UCSD-AML1 (cell line): ENCODE results near the gene STMN1.

Experiments used
- DNase-seq: peaks from one replicate; lab custom pipeline; 2025; ENCODE audit not compliant: unreplicated experiment; lab: John Stamatoyannopoulos, UW

The STMN1 gene

DNA sequence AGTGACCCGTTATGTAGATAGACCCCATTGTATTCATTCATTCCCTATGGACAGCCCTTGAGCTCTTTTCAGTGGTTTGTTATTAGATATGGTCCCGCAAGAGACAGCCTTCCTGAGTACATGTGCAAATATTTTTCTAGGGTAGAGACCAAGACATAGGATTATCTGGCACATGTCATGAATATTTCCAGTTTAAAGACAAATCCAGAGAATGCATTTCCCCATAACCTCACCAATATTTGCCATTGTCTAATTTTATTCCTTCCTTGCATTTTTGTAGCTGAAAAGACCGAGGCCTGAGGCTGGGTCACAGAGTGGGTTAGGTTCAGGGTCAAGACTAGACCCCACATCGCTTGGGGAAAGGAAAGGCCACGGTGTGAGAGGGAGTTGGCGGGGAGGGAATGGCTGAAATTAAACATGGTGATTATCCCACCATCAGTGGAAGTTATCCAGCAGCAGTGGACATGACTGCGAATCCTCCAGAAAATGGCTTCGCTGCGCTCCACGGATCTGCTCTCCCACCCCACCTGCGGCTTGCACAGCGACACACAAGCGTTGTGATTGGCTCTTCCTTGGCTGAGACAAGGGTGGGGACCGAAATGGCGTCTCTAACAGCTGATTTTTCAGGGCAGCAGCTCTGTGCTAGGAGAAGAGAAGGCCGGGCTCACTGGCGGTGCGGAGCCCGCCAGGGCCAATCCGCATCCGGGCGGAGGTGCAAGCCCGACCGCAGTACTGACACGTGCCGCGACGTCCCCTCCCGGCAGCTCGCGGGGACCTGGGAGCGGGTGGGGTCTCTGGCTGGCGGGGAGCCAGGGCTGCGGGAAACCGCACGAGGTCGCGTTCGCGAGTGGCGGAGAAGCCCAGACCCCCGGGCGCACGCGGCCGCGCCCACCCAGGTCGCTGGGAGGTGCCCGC, 16.1 kb upstream of the STMN1 start:
- peak; percentile 50 for DNase-seq

DNA sequence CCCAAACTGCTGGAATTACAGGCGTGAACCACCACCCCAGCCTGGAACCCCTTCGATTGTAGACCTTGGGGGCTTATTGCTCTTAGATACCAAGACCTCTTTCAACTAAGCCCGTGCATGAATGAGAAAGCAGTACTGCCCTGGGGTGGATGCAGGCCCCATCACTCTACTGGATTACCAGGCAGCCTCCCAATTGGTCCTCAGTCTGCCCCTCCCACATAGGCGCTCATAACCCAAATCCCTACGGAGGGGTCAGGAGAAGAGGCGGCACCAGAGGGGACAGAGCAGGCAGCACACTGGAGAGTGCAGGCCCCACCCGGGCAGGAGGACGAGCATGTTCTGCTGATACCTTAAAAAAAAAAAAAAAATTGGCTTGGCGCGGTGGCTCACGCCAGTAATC, 12.4 kb upstream of the STMN1 start:
- no peak for DNase-seq

DNA sequence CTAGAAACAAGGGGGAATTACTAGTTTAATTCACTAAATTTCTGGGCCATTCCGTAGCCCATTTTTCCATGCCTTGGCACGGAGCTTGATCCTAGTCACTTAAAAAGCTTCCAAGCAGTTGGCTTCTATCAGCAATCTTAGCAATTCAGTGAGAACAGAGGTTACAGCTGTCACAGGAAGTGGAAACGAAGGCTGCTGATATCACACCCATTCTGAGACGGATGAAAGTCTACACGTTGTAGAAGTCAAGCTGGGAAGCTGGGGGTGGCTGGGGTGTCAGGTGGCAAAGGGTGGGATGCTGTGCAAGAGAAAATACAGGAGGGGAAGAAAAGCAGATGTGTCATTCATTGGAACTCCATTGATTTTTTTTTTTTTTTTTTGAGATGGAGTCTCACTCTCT, 11.8 kb upstream of the STMN1 start:
- DNase-seq = no peak

DNA sequence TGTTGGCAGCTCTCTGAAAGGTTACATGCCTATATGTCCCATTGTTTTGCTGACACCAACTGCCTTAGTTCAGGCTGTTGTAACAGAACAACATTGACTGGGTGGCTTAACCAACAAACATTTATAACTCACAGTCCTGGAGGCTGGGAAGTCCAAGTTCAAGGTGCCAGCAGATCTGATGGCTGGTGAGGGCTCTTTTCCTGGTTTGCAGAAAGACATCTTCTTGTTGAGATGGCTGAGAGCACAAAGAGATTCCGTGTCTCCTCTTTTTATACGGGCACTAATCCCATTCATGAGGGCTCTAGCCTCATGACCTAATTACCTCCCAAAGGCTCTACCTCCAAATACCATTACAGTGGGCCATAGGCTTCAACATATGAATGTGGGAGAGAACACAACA, 10.2 kb upstream of the STMN1 start:
- no peak for DNase-seq

DNA sequence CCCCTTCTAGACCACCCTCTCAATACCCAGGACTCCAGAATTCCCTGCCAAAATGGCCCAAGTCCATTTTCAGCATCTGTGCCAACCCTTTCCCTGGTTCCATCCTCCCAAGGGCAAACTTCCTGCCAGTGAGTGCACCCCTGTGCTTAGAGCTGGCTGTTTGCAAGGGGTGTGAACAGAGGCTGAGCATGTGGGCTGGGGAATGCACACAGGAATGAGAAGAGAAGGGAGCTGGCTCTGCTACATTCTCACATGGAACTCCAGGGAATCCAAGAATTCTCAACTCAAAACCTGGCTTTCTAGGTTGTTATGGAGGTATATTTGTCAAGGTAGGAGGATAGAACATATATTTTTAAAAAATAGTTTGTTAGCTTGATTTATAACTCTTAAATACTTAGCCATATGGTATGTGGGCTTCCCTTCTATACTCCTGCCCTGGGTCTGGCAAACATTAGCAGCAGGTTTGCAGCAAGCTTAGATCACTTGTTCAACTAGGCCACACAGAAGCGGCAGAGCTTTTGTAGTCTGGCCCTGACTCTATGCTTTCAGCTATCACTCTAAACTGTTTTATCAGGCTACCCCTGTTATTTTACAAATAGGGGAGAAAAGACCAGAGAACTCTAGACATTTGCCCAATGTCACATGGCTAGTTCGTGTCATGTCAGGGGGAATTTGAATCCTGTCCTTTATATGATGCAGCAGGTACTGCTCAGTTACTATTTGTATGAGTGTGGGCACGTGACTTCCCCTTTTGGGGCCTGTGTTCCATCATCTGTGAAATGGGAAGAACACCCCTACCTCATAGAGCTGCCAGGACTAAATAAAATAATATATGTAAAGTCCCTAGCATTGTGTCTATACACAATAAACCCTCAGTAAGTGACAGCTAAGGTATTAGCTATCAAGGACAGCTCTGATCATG, 8.1 kb upstream of the STMN1 start:
- no peak for DNase-seq

DNA sequence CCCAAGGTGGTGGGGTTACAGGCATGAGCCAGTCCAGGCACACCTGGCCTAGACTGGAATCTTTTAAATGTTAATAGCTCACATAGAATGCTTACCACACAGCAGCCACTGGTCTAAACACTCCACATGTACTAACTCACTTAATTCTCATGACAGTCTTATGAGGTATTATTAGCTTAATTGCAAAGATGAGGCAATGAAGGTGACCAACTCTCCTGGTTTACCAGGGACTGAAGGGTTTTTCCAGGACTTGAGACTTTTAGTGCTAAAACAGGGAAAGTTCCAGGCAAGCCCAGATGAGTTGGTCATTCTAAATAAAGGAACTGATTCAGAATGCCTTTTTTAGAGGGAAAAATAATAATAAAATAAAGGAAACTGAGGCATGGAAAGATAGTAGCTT, 7.0 kb upstream of the STMN1 start:
- DNase-seq = no peak

DNA sequence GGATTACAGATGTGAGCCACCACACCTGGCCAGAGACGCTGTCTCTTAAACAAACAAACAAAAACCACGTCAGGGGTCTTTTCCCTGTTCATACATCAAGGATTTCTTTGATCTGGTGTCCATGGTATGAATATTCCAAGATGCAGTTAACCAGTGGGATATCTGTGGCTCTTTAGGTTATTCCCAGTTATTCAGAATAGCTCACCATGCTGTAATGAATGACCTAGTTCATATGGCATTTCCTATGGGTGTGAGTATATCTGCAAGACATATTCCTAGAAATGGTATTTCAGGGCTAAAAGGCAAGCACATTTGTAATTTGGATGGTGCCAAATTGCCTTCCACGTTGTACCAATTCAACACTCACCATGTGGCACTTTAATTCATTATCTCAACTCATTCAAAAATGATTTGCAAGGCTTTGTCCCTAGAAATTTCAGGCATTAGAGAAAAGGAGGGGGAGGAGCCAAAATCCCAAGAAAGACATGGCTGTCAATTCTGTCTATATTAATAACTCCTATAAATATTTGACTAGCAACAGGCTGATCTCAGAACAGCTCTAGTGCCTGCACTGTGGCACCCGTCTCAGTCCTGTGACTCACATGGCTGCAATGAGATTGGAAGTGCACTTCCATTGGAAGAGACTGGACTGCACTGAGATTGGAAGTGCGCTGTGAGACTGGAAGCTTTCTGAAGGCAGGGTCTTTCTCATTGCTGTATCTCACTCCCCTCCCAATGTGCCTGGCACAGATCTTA, 6.0 kb upstream of the STMN1 start:
- DNase-seq = no peak

DNA sequence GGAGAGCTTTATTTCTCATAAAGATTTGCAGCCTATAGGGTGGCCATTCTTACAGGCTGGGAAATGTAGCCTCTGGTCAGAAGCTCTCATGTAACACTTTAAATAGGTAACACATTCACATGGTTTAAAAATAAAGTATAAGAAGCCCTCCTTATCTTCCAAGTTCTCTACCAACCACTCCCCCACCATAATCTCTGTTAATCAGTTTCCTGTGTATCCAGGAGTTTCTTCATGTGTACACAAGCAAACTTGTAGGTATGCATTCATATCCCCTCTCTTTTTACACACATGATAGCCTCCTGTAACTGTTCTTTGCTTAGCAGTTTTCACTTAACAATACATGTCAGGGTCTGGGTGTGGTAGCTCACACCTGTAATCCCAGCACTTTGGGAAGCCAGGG, 4.9 kb upstream of the STMN1 start:
- no peak for DNase-seq

DNA sequence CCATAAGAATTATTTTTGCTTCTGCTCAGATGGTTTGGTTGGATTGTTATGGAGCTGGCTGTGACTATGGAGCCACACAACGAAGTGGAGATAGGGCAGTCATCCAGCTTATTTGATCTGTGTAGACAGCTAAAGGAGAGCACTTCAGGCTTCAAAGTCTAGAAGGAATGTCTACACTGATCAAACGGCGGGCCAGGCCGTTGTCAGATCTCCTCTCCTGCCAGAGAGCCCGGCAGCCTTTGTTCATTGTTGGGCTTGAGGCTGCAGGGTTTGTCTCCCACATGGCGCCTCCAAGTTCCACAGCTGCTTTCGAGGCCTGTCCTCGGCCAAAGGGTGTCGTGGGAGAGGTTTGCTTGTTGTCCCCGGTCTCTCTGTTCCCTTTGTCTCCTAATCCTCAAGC, 2.8 kb upstream of the STMN1 start:
- DNase-seq = no peak

DNA sequence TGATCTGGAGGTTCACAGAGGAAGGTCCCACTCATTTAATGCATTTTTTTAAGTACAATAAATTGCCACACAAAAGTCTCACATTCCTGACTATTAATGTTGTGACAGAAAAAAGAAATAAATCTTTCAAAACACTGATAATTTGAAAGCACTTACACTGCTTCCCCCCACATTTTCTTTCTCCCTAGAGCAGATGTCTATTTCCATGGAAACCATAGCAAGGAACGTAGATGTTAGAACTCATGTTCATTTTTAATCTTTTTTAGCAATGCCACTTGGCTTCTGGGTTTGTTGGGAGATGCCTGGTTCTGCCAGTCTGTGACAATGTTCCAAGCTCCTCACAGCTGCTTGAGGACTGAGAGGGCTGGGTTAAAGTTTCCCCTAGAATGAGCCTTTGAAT, 1.9 kb upstream of the STMN1 start:
- no peak for DNase-seq

DNA sequence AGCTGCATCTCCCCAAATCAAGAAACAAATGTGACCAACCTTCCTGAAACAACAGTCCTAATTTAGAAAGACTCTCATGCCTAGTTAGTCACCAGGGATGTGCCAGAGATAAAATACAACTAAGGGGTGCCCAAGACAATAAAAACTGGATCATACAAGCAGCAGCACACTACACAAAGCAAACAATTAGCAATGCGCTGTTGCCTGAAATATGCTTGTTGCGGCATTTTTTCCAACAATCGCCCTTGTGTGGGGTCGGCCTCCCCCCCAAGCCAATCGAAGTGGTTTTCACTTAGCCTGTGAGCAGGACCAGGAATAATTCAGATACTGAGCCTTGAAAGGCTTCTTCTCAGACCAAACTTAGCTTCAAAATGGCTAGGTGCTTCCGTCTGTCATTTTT, 1.4 kb upstream of the STMN1 start:
- DNase-seq = no peak

DNA sequence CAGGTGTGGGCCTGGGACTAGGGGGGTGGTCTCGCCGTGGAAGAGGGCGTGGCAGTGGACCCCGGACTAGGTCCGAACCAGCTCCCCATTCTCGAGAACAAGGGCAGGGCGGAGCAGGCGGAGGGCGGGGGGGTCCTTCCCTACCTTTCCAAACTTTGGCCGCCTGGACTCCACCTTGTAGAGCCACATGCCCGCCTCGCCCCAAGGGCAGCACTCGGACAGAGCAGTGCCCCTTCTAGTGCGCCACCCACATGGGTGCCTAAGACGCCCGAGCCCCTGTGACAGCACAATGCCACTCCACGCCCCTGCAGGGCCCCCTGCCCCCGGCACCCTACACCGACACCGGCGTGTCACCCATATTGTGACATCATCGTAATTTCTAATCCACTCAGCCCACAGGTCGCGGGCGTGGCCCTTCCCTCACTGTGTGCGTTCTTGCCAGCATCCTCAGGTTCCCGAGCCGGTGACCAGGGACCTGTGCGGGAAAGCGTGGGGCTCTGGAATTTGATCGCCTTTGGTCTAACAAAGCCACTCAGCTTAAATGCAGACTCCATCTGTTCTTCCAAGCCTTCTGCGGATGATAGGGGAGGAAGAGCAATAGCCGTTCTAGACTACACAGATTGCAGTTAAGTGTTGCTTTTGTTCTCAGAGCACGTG, 553 bp upstream of the STMN1 start:
- DNase-seq = no peak

DNA sequence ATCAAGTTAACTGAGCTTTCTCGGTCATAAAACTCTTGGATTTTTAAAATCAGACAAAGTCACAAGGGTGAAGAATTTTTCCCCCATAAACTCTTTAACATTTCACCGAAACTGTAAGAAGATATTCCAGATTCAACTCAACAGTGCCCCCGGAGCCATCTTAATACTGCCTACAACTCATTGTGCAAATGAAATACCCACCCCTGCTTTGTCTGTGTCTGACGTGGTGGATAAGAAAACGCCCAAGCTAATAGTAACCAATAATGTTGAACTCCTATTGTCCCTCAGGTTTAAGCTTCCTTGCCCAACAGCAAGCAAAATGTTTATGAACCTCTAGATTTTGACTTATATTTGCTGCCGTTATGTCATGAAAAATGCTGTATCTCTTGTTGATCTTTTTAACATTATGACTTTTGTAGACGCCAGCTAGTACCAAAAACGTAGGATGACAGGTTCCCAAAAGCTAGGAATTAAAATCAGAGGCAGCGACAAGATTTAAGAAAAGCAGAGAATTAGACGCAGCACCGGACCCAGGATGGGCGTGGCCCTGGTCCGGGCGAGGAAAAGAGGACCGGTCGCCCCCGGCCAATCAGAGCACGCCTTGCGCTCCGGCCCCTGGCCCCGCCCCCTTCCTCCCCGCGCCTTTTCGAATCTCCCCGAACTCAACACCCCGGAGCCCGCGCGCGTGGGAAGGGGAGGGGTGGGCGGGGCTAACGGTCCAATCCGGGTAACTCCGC, 1.1 kb downstream of the STMN1 start:
- peak; percentile 91 for DNase-seq

DNA sequence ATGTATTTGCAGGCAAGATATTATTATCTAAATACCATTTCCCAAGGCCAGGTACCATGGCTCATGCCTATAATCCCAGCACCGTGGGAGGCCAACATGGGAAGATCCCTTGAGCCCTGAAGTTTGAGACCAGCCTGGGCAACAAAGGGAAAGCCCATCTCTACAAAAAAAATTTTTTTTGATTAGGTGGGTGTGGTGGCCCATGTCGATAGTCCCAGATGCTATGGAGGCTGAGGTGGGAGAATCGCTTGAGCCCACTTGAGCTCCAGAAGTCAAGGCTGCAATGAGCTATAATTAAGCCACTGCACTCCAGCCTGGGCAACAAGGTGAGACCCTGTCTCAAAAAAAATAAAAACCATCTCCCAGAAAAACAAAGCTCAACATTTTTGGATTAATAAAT, 2.2 kb downstream of the STMN1 start:
- no peak for DNase-seq

DNA sequence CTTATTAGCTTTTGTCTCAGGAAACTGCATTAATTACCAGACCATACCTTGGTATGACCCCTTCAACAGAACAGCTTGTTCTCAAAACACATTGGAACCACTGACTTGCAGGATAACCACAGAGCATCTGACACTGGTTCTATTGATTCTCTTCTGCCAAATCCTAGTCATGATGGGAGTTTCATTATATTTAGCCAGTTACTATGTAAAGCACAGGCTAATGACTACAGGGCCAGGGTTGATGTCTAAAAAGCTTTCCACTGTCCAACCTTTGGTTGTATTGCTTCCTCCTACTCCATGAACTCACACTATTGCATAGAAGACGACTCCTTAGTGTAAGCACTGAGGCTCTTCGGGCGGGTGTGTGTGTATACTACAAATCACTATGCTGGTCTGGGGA, 3.8 kb downstream of the STMN1 start:
- DNase-seq = no peak

DNA sequence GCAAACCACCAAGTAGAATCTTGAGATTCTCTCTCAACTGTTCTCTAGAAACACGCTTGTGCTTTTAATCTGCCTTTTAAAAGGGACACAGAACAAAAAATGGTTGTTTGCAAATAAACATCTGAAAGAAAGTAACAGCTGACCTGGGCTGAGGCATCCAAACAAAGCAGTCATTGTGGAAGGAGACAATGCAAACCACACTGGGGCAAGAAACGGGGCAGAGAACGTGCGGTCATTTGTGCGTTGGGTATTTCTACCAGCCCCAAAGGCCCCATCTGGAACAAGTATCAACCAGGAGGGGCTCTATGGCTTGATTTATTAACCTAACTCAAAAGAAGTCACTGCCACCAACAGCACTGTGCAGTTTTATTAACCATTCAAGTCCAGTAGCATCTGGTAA, 6.0 kb downstream of the STMN1 start:
- DNase-seq = no peak

DNA sequence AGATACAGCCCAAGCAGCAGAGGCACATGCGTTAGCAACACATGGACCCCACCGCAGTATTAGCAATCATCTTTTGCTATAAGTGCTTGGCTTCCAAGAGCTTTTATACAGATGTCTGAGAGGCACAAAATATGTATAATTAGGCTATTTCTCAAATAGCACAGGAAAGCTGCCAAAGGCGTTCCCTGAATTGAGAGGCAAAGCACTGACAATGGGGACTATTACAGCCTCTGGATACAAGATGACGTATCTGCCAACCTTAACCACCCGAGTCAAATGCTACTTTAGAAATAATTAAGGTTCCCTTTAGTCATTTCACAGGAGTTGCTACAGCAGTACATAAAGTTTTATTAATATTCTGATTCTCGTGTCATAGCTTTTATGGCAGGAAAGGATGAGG, 6.4 kb downstream of the STMN1 start:
- no peak for DNase-seq

DNA sequence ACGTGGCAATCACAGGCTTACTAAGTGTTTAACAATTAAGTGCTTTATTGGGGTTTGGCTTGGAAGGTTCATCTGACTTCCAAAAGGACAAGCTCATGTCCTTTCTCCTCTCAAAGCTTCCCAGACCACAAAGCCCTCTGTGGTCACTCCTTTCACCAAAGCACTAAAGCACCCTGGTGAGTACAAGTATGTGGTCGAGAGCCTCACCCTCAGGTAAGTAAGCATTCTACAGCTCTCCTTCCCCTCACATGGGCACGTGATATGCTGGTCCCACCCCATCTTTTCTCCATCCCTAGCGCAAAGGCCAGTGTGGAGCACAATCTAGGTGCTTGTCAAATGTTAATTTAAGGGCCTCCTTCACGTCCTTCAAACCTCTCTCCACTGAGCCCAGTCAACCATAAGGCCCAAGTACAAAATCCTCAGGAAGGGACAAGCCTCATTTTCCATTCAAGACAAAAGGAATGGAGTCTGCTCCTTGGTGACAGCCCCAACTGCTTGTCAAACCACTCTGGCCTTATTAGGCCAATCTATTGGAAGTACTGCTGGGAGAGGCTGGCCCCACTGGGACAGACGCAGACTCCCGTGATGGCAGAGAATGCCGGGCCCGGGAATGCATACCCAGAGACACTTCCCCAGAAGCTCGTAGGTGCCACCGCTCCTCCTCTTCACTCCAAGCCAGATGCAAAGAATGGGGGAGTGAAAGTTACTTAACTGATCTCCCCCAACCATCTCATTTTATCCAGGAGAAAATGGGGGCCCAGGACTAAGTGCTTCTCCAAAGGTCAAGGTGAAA, 7.8 kb downstream of the STMN1 start:
- no peak for DNase-seq

DNA sequence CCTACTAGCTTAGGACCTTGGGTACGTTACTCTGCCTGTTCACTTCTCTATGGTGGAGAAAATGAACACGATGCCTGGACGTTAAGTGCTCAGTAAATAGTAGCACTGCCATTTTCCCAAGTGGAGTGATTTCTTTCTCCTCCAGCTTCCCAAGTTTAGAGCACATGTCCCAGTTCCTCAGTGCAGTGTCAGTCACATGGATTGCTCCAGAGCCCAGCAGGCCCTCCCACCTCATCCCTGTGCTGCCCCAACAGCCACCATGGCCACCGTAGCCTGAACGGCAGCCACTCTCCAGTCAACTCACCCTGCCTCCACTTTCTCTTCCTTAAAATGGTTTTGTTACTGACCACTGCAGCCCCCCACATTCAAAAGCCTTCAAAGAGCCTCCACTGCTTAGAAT, 8.5 kb downstream of the STMN1 start:
- no peak for DNase-seq
